OCI-LY3 (cell line): ENCODE results near the gene PSAPL1.

Experiments
- CTCF ChIP-seq: fragments of 200-600, 300-600 bp; sonication (generic); IDR thresholded peaks from 2 replicates; pipeline ENCODE4 v1.5.1; 2014; ENCODE audit warnings: antibody characterized with exemption, low read length, low read depth
- EZH2phosphoT487 ChIP-seq: fragments of 200-600 bp; shearing (Covaris generic); IDR thresholded peaks from 2 replicates; pipeline ENCODE4 v1.6.1; 2018; ENCODE audit warnings: antibody characterized with exemption, mixed run types, low read depth

GRCh38 chr4:7476820-7477219 lies 42.1 kb upstream of the PSAPL1 start:
- TF ChIP-seq CTCF (no peak), EZH2phosphoT487 (no peak)
